ENCODE measurements around the gene HOXD4.

HOXD4 gene

GRCh38 chr2:176161825-176162626, 10.7 kb downstream of the HOXD4 start:
- DNase-seq: no peak
- in situ Hi-C loops (cut with HindIII; ENCODE audit: low pct_ligation_motif_present, low pct_unique_long_range_greater_than_20kb, low sequenced_read_pairs): no loop called here

DNA sequence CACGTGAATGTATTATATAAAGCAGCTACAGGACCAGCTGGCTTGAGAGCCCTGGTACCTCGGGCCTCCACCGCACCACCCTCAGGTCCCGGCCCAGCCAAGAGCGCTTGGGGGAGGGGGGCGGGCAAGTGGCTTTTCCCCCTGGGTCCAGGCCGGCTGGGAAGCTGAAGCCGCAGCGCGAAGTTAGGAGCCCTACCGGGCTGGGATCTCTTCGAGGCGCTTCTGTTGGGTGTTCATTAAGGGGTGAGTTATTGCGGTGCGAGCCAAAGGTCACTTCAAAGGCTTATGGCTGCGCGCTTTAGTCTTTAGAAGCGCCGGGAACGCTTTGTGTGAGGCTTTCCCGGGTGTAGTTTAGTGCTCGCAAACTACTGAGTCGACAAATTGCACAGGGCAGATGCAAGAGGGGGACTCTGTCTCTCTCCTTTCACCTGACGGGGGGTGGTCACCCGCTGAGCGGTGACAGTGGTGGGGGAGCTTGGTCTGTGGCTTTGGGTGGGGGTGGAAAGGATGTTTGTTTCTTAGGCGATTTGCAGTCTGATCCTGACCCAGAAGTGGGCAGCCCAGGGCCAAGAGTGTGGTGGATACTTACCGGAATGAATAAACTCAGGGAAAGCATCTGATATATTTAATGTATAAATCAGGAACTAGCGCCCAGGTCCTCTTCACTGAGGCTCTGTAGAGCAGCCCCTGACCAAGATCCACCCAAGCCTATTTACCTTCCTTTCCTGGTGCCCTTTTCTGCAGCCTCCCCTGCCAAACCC, 11.7 kb downstream of the HOXD4 start:
- no peak for DNase-seq
- in situ Hi-C loops (cut with HindIII; ENCODE audit: low pct_ligation_motif_present, low pct_unique_long_range_greater_than_20kb, low sequenced_read_pairs): no loop called here

DNA sequence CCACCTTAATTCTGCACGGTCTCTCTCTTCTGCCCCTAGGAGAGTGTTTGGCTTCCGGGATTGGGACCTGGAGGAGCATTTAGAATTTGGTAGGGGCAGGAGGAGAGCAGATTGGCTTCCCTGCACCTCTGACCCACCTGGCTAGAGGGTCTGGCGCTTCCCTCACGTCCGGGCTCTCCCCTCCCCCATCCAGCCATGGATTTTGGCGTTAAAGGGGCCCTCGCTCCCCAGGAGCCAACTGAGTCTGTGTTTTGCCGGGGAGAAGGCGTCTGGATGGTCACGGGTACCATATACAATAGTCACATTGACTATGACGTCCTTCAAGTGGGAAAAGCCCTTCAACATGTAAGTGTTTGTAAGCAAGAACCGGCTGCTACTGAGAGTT, 12.3 kb downstream of the HOXD4 start:
- in situ Hi-C loops (cut with HindIII; ENCODE audit: low pct_ligation_motif_present, low pct_unique_long_range_greater_than_20kb, low sequenced_read_pairs): no loop called here
- no peak for DNase-seq

DNA sequence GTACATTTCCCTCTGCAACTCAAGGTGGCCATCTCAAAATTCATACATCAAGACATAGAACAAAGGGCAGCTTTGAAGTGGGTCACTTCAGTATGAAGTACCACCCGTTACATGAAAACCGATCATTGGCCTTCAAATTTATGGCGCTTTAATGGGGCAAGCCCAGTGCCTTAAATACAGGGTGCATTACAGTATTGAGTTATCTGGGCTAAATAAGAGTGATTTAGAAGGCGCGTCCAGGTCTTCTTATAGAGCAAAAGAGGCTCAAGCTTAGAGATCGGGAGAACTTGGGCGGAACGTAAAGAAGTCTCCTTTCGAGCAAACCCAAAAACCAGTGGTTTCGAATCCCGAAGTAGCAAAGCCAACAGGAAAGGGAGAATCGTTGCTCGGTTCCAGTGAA, 12.9 kb downstream of the HOXD4 start:
- DNase-seq: no peak
- in situ Hi-C loops (cut with HindIII; ENCODE audit: low pct_ligation_motif_present, low pct_unique_long_range_greater_than_20kb, low sequenced_read_pairs): no loop called here

DNA sequence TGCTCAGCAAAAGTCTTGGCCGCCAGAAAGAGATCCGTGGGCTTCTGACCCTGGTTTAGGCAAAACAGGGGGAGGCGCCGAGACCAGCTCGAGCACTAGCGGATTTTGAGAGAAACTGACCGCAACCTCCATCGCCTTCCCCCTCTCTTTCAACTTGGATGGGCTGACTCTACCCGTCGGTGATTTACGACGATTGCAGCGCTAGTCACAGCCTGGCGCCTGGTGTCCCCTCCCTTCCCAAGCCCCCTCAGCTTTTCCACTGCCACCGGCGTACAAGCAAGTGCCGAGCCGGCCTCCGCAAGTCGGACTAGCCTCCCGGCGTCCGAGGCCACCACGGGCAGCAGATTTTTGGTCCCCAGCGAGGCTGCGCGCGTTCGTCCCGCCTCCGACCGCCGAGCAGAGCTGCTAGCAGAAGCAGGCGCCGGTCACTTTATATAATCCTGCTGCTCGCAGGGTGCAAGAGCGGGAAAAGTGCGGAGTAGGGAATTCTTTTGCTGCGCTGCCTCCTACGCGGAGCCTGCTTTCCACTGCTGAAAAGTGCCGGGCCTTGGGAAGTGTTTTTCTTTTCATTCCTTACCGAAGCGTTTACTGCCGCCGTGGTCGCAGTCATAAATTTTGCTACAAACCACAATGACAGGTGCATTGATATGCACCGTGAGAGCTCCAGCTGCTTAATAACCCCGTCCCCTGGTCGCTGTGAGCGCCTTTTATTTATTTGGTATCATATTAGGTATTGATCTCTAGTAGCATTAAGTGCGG, 13.4 kb downstream of the HOXD4 start:
- no peak for DNase-seq

GRCh38 chr2:176165370-176166050, 14.2 kb downstream of the HOXD4 start:
- in situ Hi-C loops (cut with HindIII; ENCODE audit: low pct_ligation_motif_present, low pct_unique_long_range_greater_than_20kb, low sequenced_read_pairs): no loop called here
- no peak for DNase-seq

More for the DNA sequence above, 13.4 kb downstream of the HOXD4 start:
- in situ Hi-C loops (cut with HindIII; ENCODE audit: low pct_ligation_motif_present, low pct_unique_long_range_greater_than_20kb, low sequenced_read_pairs): no loop called here

DNA sequence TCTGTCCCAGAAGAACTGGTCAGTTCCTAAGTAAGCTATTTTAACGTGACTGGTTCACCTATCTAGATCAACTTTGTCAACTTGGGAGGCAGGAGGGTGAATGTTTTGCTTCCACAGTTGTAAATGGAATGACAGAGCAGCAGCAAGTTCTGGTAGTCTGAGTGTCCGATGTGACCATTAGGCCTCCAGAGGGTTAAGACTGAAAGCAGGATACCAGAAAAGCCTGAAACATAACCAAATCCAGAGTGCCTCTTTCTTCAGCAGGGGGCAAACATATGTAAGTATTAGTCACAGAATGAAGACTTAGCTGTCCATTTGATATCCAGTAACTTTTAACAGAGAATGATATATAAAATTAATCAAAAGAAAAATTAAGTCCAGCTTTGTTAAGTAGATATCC, 14.9 kb downstream of the HOXD4 start:
- no peak for DNase-seq
- in situ Hi-C loops (cut with HindIII; ENCODE audit: low pct_ligation_motif_present, low pct_unique_long_range_greater_than_20kb, low sequenced_read_pairs): no loop called here

GRCh38 chr2:176167398-176167797, 16.0 kb downstream of the HOXD4 start:
- no peak for DNase-seq
- in situ Hi-C loops (cut with HindIII; ENCODE audit: low pct_ligation_motif_present, low pct_unique_long_range_greater_than_20kb, low sequenced_read_pairs): no loop called here

DNA sequence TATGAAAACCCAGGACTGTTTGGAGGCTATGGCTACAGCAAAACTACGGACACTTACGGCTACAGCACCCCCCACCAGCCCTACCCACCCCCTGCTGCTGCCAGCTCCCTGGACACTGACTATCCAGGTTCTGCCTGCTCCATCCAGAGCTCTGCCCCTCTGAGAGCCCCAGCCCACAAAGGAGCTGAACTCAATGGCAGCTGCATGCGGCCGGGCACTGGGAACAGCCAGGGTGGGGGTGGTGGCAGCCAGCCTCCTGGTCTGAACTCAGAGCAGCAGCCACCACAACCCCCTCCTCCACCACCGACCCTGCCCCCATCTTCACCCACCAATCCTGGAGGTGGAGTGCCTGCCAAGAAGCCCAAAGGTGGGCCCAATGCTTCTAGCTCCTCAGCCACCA, 17.8 kb downstream of the HOXD4 start:
- DNase-seq: no peak
- in situ Hi-C loops (cut with HindIII; ENCODE audit: low pct_ligation_motif_present, low pct_unique_long_range_greater_than_20kb, low sequenced_read_pairs): no loop called here

- DNase-seq: no peak
- in situ Hi-C loops (cut with HindIII; ENCODE audit: low pct_ligation_motif_present, low pct_unique_long_range_greater_than_20kb, low sequenced_read_pairs): no loop called here
Measured at GRCh38 chr2:176169711-176170110, 18.4 kb downstream of the HOXD4 start.

- in situ Hi-C loops (cut with HindIII; ENCODE audit: low pct_ligation_motif_present, low pct_unique_long_range_greater_than_20kb, low sequenced_read_pairs): no loop called here
- no peak for DNase-seq
Measured at GRCh38 chr2:176170602-176171305, 19.4 kb downstream of the HOXD4 start.

DNA sequence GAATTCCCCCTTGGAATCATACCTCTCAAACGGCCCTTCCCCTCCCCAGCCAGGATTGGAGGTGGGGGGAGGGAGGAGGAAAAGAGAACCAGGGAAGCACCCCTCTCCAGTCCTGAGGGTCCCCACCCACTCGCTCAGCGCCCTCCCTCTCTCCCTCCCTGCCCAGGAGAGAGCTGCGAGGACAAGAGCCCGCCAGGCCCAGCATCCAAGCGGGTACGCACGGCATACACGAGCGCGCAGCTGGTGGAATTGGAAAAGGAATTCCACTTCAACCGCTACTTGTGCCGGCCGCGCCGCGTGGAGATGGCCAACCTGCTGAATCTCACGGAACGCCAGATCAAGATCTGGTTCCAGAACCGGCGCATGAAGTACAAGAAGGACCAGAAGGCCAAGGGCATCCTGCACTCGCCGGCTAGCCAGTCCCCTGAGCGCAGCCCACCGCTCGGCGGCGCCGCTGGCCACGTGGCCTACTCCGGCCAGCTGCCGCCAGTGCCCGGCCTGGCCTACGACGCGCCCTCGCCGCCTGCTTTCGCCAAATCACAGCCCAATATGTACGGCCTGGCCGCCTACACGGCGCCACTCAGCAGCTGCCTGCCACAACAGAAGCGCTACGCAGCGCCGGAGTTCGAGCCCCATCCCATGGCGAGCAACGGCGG, 20.1 kb downstream of the HOXD4 start:
- in situ Hi-C loops (cut with HindIII; ENCODE audit: low pct_ligation_motif_present, low pct_unique_long_range_greater_than_20kb, low sequenced_read_pairs): no loop called here
- DNase-seq: no peak

- in situ Hi-C loops (cut with HindIII; ENCODE audit: low pct_ligation_motif_present, low pct_unique_long_range_greater_than_20kb, low sequenced_read_pairs): no loop called here
- no peak for DNase-seq
Measured at GRCh38 chr2:176172007-176172894, 20.9 kb downstream of the HOXD4 start.

DNA sequence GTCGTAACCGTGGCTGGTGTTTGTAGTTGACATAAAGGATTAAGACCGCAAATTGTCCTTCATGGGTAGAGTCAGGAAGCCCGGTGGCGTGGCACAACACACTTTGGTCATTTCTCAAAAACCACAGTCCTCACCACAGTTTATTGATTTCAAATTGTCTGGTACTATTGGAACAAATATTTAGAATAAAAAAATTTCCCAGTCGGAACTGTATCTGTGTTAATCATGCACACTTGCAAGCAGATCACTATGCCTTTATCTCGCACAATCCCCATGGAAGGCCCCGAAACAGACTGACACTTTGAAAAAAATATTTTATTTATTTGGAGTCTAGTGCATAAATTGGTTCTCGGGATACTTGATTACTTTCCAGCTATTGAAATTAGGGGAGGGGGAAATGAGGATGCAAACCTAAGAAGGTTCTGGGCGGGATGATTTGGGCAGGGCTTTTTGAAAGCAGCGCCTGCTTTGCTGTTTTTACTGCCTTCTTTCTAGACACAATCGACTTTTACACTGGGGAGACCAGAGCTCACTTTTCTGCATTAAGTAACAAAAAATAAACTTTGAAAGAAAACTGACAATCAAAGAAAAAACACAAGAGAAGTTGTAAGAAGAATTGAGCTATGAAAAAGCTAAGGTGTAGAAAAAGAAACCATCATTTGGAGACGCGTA, 21.7 kb downstream of the HOXD4 start:
- in situ Hi-C loops (cut with HindIII; ENCODE audit: low pct_ligation_motif_present, low pct_unique_long_range_greater_than_20kb, low sequenced_read_pairs): no loop called here
- DNase-seq: no peak

- DNase-seq: no peak
- in situ Hi-C loops (cut with HindIII; ENCODE audit: low pct_ligation_motif_present, low pct_unique_long_range_greater_than_20kb, low sequenced_read_pairs): no loop called here
Measured at GRCh38 chr2:176173567-176174381, 22.4 kb downstream of the HOXD4 start.

DNA sequence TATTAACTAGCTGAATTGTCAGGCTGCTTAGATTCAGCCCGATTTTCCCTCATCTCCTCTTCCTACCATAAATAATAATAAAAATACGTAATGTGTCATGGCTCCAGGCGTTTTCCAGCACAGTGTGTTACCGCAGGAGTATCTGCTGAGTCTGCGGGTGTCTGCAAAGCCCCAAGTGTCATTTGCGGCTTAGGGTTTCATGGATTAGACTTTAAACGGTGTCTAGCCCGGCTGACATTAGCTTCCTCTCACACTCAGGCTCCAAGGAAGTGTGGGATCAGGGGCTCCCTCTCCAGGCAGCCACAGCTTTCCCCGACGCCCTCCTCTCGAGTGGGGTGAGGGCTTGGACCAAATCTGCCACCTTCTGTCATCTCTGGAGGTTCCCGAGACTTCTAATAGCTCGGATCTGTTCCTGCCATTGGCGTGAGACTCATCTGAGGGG, 23.1 kb downstream of the HOXD4 start:
- DNase-seq: no peak
- in situ Hi-C loops (cut with HindIII; ENCODE audit: low pct_ligation_motif_present, low pct_unique_long_range_greater_than_20kb, low sequenced_read_pairs): no loop called here
